ENCODE results near the gene NXPH1.

DNA sequence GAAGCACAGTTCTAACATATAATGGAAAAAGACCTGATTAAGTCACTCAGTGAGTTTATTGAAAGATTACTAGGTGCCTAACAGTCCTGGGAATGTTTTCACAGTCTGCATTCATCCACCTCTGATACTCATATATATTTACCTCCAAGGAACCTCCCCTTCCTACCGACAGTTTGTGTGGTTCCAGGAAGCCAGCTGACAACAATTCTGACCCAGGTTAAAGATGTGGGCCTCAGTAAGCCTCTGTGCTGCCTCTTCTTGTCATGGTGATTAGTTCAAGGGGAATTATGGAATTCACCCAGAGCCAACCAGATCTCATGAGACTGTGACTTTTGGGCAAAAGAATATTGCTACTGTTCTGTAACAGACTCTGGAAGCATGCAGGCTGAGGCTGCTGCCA is 186.8 kb downstream of the NXPH1 start:
- TF ChIP-seq, protein P1, sequence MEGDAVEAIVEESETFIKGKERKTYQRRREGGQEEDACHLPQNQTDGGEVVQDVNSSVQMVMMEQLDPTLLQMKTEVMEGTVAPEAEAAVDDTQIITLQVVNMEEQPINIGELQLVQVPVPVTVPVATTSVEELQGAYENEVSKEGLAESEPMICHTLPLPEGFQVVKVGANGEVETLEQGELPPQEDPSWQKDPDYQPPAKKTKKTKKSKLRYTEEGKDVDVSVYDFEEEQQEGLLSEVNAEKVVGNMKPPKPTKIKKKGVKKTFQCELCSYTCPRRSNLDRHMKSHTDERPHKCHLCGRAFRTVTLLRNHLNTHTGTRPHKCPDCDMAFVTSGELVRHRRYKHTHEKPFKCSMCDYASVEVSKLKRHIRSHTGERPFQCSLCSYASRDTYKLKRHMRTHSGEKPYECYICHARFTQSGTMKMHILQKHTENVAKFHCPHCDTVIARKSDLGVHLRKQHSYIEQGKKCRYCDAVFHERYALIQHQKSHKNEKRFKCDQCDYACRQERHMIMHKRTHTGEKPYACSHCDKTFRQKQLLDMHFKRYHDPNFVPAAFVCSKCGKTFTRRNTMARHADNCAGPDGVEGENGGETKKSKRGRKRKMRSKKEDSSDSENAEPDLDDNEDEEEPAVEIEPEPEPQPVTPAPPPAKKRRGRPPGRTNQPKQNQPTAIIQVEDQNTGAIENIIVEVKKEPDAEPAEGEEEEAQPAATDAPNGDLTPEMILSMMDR (IDR thresholded peaks at IDR 0.05) = no peak
- TF ChIP-seq EZH2 (IDR thresholded peaks at IDR 0.05; ENCODE audit: borderline replicate concordance, insufficient read depth, low read depth, low read length, poor library complexity, severe bottlenecking) = no peak

All from B cell (primary cell).